ENCODE data around the gene SPRYD4. TPM values are rescaled to one million over a fixed set of nuclear protein-coding genes. Genes with fewer than 3 reads are reported as not detected.

Gene SPRYD4
- total RNA-seq, 2 donors from 2014 or later = 2.3 to 5.8 TPM

DNA sequence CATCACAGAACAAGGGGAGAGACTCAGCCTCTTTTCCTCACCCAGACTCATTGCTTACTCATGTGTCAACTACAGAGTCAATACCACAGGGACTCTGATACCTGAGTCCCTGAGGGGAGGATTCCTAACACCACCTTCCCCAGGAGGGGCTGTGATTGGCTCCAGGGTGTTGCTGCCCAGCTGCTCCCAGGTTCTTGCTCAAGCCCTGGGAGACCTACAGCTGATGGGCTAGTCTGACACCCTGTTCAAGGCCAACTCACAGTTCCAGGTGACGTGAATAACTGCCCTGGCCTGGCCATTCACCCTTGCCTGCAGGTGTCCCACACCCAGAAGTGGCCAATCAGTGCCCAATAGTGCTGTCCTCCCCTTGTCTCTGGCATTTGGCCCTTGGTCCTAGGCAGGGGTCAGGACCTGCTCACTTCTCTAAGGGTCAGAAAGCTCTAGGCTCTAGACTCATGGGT is 8.6 kb downstream of the SPRYD4 start:
- Histone ChIP-seq H3K4me3 (no peak overlapping the region), H3K27ac (no peak overlapping the region), H3K36me3 (no peaks in the 10 kb centered on the region), H3K9me3 (no peaks in the 10 kb centered on the region), H3K4me1 (ENCODE audit: control insufficient read depth in 1 of 2, low read depth in 2 of 2) (no peaks in the 10 kb centered on the region), H3K27me3 (replicated peaks; ENCODE audit: insufficient read depth) (no peaks in the 10 kb centered on the region)
- ATAC-seq (ENCODE audit: insufficient number of reproducible peaks, low FRiP score, low read depth) (no peak), DNase-seq (ENCODE audit: low spot score) (no peak)
- TF ChIP-seq CTCF (IDR thresholded peaks at IDR 0.05) = no peak

DNA sequence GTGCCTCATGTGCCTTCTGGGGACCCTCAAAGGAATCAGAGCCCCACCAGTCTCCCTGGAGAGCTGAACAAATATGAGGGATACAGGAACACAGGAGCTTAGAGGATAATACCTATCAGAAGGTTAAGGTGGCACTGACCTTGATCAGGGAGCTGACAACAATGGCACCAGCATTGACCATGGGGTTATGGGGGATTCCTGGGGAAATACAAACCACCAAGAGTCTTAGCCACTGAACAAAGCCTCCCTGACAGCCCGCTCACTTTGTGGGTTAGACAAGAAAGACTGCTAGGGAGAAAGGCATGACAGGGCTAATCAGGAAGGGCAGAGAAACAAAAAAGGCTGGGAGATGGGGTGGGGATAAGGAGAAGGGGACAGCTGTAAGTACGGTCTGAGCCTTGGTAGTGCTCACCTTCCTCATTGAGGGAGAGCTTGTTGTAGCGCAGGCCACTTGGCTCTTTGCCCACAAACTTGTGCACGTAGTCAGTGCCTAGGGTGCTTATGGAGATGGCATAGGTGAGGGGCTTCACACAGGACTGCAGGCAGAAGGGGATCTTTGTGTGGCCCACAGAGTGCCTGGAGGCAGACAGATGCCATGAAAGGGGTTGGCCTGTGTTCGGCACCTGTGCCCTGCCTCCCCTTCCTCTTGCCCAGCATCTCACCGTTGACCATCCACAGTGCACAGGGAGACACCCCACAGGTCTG is 9.3 kb downstream of the SPRYD4 start:
- ATAC-seq (ENCODE audit: insufficient number of reproducible peaks, low FRiP score, low read depth) = no peak
- no peaks in the 10 kb centered on the region for H3K4me1 ChIP-seq (ENCODE audit: control insufficient read depth in 1 of 2, low read depth in 2 of 2)
- H3K36me3 ChIP-seq = no peaks in the 10 kb centered on the region
- TF ChIP-seq CTCF (IDR thresholded peaks at IDR 0.05) = no peak
- DNase-seq (ENCODE audit: low spot score) = no peak
- no peaks in the 10 kb centered on the region for H3K27me3 ChIP-seq (replicated peaks; ENCODE audit: insufficient read depth)
- no peak overlapping the region for H3K4me3 ChIP-seq
- H3K27ac ChIP-seq = no peak overlapping the region
- no peaks in the 10 kb centered on the region for H3K9me3 ChIP-seq

- H3K4me3 ChIP-seq = no peak overlapping the region
- DNase-seq (ENCODE audit: low spot score) (no peak), ATAC-seq (ENCODE audit: insufficient number of reproducible peaks, low FRiP score, low read depth) (no peak)
- TF ChIP-seq CTCF (IDR thresholded peaks at IDR 0.05) = no peak
- no peaks in the 10 kb centered on the region for H3K9me3 ChIP-seq
- H3K36me3 ChIP-seq = no peaks in the 10 kb centered on the region
- no peak overlapping the region for H3K27ac ChIP-seq
- H3K4me1 ChIP-seq (ENCODE audit: control insufficient read depth in 1 of 2, low read depth in 2 of 2) = no peaks in the 10 kb centered on the region
- H3K27me3 ChIP-seq (replicated peaks; ENCODE audit: insufficient read depth) = no peaks in the 10 kb centered on the region
Measured at GRCh38 chr12:56479625-56480024, 11.2 kb downstream of the SPRYD4 start.

- Histone ChIP-seq H3K36me3 (no peaks in the 10 kb centered on the region), H3K4me3 (no peak overlapping the region), H3K27ac (no peak overlapping the region), H3K4me1 (ENCODE audit: control insufficient read depth in 1 of 2, low read depth in 2 of 2) (peaks cover 3 to 10% of the 10 kb centered on the region in 2 donors), H3K9me3 (no peaks in the 10 kb centered on the region), H3K27me3 (replicated peaks; ENCODE audit: insufficient read depth) (no peaks in the 10 kb centered on the region)
- ATAC-seq (ENCODE audit: insufficient number of reproducible peaks, low FRiP score, low read depth) = no peak
- TF ChIP-seq CTCF (IDR thresholded peaks at IDR 0.05) = no peak
- DNase-seq (ENCODE audit: low spot score) = no peak
Measured at GRCh38 chr12:56484566-56484965, 16.2 kb downstream of the SPRYD4 start.

DNA sequence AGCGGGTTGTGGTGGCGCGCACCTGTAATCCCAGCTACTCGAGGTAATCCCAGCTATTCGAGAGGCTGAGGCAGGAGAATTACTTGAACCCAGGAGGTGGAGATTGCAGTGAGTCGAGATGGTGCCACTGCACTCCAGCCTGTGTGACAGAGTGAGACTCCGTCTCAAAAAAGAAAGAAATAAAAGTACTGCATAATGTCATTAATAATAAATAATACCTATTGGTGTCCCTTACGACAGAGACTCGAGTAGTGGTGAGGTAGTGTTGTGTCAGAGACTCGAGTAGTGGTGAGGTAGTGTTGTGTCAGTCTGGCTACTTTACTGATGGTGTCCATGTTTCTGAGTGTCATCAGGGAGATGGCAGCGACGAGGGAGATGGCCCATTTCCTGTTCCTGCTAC is 18.3 kb downstream of the SPRYD4 start:
- Histone ChIP-seq H3K36me3 (no peaks in the 10 kb centered on the region), H3K9me3 (no peaks in the 10 kb centered on the region), H3K4me3 (no peak overlapping the region), H3K27me3 (replicated peaks; ENCODE audit: insufficient read depth) (no peaks in the 10 kb centered on the region), H3K4me1 (ENCODE audit: control insufficient read depth in 1 of 2, low read depth in 2 of 2) (peaks cover 3 to 10% of the 10 kb centered on the region in 2 donors), H3K27ac (no peak overlapping the region)
- ATAC-seq (ENCODE audit: insufficient number of reproducible peaks, low FRiP score, low read depth) = no peak
- no peak for DNase-seq (ENCODE audit: low spot score)
- TF ChIP-seq CTCF (IDR thresholded peaks at IDR 0.05) = no peak
